GM13977 (cell line): ENCODE results near the gene MAT2B.

ENCODE experiments used
- DNase-seq: peaks from one replicate; pipeline ENCODE4 v3.0.0; 2012; ENCODE audit warnings: low spot score
- in situ Hi-C: fragments of 300-500 bp; cut with MboI; formaldehyde crosslinking; loops from one replicate; pipeline ENCODE4 v1.12.0; 2022; ENCODE audit warnings: low sequenced_read_pairs, low pct_unique_long_range_greater_than_20kb, mixed read lengths, inconsistent platforms; ENCODE audit not compliant: unreplicated experiment
- TF ChIP-seq, protein P1 (sequence below): IDR thresholded peaks from 2 replicates; pipeline ENCODE4 v1.5.1; 2012; ENCODE audit warnings: mild to moderate bottlenecking, control low read depth; ENCODE audit not compliant: insufficient read depth; ENCODE audit errors: extremely low read depth, missing control alignments

Gene MAT2B

DNA sequence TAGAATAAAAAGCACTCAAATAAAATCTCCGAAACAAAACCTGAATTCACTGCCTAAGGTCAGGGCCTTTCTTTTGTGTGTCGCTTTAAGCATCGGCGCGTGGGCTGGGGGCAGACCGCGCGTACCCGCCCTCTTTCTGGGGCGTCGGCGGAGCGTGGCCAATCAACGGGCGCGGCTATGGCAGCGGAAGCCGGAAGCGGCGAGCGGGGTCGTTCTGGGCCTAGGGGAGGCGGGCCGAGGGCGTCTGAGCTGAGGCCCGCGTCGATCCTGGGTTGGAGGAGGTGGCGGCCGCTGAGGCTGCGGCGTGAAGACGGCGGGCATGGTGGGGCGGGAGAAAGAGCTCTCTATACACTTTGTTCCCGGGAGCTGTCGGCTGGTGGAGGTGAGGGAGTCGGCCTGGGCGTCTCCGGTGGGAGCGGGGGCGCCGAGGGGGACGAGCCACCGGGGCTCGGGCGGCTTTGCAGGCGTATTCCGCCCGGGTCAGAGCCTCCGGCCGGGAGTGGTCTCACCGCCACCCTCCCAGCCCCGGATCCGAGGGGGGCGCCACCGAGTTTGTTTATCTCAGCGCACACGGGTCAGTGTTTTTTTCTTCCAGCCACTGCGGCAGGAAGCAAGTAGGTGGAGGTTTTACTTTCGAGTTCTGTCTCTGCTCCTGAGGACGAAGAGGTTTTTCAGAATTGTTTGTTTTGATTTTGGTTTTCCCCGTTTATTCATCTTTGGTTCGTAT is at the start of gene MAT2B:
MAT2B (plus strand) TSS at position 252 of the 727 bp plus-strand sequence; CDS start at position 320, 68 bp downstream.
- in situ Hi-C loops, result no loop called here
- peak; percentile 93 for DNase-seq
- TF ChIP-seq, protein P1, sequence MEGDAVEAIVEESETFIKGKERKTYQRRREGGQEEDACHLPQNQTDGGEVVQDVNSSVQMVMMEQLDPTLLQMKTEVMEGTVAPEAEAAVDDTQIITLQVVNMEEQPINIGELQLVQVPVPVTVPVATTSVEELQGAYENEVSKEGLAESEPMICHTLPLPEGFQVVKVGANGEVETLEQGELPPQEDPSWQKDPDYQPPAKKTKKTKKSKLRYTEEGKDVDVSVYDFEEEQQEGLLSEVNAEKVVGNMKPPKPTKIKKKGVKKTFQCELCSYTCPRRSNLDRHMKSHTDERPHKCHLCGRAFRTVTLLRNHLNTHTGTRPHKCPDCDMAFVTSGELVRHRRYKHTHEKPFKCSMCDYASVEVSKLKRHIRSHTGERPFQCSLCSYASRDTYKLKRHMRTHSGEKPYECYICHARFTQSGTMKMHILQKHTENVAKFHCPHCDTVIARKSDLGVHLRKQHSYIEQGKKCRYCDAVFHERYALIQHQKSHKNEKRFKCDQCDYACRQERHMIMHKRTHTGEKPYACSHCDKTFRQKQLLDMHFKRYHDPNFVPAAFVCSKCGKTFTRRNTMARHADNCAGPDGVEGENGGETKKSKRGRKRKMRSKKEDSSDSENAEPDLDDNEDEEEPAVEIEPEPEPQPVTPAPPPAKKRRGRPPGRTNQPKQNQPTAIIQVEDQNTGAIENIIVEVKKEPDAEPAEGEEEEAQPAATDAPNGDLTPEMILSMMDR, result peak; percentile 73

DNA sequence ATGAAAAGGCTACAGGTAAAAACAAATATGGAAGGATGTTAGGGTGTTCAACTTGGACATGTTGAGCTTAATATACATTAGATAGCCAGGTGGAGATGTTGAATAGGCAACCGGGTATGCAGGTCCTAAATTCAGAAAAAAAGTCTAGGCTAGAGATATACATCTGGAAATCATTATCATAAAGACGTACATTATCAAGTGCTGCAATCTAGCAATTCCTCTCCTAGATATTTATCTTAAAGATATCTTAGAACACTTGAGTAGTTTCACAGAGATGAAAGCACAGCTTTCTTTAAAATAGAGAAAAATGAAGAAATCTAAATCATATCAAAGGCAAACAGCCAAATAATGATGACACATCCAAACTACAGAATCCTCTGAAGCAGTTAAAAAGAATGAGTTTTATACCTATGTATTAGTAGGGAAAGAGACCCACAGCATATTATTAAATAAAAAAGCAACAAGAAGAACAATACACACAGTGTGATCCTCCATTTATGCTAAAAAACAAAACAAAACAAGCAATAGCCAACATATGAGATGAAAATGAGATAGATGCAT is 49.3 kb upstream of the MAT2B start:
- in situ Hi-C loops, result no loop called here
- DNase-seq, result no peak
- TF ChIP-seq, protein P1, result no peak

DNA sequence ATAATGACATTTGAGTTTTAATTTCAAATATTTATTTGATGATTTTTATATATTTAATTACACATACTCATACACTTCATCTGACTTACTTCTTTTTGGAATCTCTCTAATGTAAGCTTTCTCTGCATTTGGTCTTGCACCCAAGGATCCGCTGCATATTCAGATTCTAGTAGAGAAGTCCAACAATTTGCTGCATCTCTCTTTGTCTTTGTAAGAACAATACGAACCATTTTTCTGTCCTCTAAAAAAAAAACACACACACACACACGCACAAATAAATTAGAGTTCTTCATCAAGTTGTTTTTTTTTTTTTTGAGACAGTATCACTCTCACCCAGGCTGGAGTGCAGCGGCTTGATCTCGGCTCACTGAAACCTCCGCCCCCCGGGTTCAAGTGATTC is 48.6 kb upstream of the MAT2B start:
- TF ChIP-seq, protein P1, result no peak
- in situ Hi-C loops, result no loop called here
- no peak for DNase-seq

- TF ChIP-seq, protein P1, result no peak
- in situ Hi-C loops, result no loop called here
- DNase-seq, result no peak
Measured at GRCh38 chr5:163458778-163459385, 46.5 kb upstream of the MAT2B start.

DNA sequence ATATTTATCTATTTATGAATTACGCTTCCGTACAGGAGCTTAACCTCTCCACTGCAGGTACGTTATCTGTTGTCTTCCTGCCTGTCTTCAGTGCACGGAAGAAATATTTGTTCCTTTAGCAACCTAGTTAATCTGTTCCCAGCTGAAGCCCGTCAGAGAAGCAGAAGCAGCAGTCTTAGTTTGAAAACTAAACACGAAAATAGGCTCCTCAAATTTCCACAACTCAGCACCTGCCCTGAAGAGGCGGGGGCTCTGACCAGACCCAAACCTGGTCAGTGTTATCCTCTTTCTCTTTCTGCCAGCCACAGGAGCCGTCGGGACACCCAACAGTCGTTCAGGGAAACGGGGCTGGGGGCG is 46.0 kb upstream of the MAT2B start:
- in situ Hi-C loops, result no loop called here
- TF ChIP-seq, protein P1, result no peak
- DNase-seq, result no peak

- in situ Hi-C loops, result no loop called here
- peak; percentile 88 for DNase-seq
- TF ChIP-seq, protein P1, result peak; percentile 34
Measured at GRCh38 chr5:163459819-163460561, 45.4 kb upstream of the MAT2B start, which contains the start of gene NUDCD2. Gene NUDCD2 (minus strand): TSS chr5:163460102. CDS start chr5:163460050, 52 bp downstream.
